ENCODE data around the gene LRRC49.

DNA sequence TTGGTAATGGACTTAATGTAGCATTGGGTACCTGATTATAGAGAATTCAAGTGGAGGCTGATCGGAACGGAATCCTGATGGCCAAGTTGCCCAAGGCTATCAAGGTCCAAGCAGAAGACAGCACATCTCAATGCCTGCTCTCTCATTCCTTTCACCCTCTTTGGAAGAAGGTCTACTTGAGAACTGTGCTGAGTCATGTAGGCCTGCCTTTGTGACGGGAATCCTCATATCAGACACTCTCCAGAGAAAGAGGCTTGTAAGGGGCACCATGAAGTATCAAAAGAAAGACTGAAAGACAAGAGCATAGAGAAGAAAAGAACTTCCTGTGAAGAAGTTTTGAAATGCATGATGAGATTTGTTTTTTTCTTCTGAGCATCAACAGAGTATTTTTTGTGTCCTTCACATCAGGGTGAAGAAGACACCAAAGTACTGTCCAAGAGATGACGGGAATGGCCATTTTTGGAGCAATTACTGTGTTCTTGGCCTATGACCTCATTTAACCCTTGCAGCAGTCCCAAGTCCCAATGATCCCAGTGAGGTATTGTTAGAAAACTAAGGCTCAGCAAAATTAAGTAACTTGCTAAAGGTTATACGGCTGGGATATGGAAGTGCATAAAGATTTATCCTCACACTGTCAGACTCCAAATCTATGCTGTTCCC, 25.5 kb upstream of the LRRC49 start:
- no peak for TF ChIP-seq POLR2A (IDR thresholded peaks at IDR 0.05; ENCODE audit: low read depth)
- TF ChIP-seq, protein P1, sequence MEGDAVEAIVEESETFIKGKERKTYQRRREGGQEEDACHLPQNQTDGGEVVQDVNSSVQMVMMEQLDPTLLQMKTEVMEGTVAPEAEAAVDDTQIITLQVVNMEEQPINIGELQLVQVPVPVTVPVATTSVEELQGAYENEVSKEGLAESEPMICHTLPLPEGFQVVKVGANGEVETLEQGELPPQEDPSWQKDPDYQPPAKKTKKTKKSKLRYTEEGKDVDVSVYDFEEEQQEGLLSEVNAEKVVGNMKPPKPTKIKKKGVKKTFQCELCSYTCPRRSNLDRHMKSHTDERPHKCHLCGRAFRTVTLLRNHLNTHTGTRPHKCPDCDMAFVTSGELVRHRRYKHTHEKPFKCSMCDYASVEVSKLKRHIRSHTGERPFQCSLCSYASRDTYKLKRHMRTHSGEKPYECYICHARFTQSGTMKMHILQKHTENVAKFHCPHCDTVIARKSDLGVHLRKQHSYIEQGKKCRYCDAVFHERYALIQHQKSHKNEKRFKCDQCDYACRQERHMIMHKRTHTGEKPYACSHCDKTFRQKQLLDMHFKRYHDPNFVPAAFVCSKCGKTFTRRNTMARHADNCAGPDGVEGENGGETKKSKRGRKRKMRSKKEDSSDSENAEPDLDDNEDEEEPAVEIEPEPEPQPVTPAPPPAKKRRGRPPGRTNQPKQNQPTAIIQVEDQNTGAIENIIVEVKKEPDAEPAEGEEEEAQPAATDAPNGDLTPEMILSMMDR (IDR thresholded peaks at IDR 0.05): no peak

Data from esophagus muscularis mucosa (tissue), 3 donors.